ENCODE data around the gene C1orf105. TPM values are rescaled to one million over a fixed set of nuclear protein-coding genes. Genes with fewer than 3 reads are reported as not detected.

Gene C1orf105
- total RNA-seq, 2 donors from 2014 or later = not detected

GRCh38 chr1:172388490-172388889 is 32.0 kb upstream of the C1orf105 start:
- no peak overlapping the region for H3K27ac Mint-ChIP-seq
- H3K4me3 Mint-ChIP-seq = no peak overlapping the region
- H3K4me1 Mint-ChIP-seq (ENCODE audit: low read depth in 2 of 2) = peaks cover 4 to 15% of the 10 kb centered on the region in 2 donors
- ATAC-seq (no peak), DNase-seq (ENCODE audit: low spot score) (no peak)
- no peaks in the 10 kb centered on the region for H3K36me3 Mint-ChIP-seq
- peaks cover 0 to 2% of the 10 kb centered on the region in 2 donors for H3K27me3 Mint-ChIP-seq
- no peaks in the 10 kb centered on the region for H3K9me3 Mint-ChIP-seq

- Mint-ChIP-seq H3K27me3 (peaks cover 0 to 2% of the 10 kb centered on the region in 2 donors), H3K4me3 (no peak overlapping the region), H3K27ac (no peak overlapping the region), H3K4me1 (ENCODE audit: low read depth in 2 of 2) (peaks cover 16 to 32% of the 10 kb centered on the region in 2 donors), H3K9me3 (no peaks in the 10 kb centered on the region), H3K36me3 (no peaks in the 10 kb centered on the region)
- no peak for ATAC-seq
- DNase-seq (ENCODE audit: low spot score) = no peak
These were observed 30.2 kb upstream of the C1orf105 start for GRCh38 chr1:172390301-172390682.

GRCh38 chr1:172390683-172391551 is 29.6 kb upstream of the C1orf105 start:
- no peak overlapping the region for H3K4me3 Mint-ChIP-seq
- H3K36me3 Mint-ChIP-seq = no peaks in the 10 kb centered on the region

GRCh38 chr1:172391976-172392375 is 28.5 kb upstream of the C1orf105 start:
- no peak overlapping the region for H3K4me3 Mint-ChIP-seq
- DNase-seq (ENCODE audit: low spot score) = no peak
- no peaks in the 10 kb centered on the region for H3K9me3 Mint-ChIP-seq
- peaks cover 0 to 2% of the 10 kb centered on the region in 2 donors for H3K27me3 Mint-ChIP-seq
- no peaks in the 10 kb centered on the region for H3K36me3 Mint-ChIP-seq
- H3K27ac Mint-ChIP-seq = no peak overlapping the region
- ATAC-seq = no peak
- H3K4me1 Mint-ChIP-seq (ENCODE audit: low read depth in 2 of 2) = peaks cover 16 to 32% of the 10 kb centered on the region in 2 donors

More at GRCh38 chr1:172390683-172391551, 29.6 kb upstream of the C1orf105 start:
- ATAC-seq (no peak), DNase-seq (ENCODE audit: low spot score) (no peak)
- Mint-ChIP-seq H3K4me1 (ENCODE audit: low read depth in 2 of 2) (peaks cover 16 to 32% of the 10 kb centered on the region in 2 donors), H3K27me3 (peaks cover 0 to 2% of the 10 kb centered on the region in 2 donors), H3K9me3 (no peaks in the 10 kb centered on the region), H3K27ac (peak overlapping the region in 1 of 2 donors; percentile 16)

GRCh38 chr1:172393354-172393753 is 27.1 kb upstream of the C1orf105 start:
- Mint-ChIP-seq H3K9me3 (no peaks in the 10 kb centered on the region), H3K4me3 (no peak overlapping the region), H3K4me1 (ENCODE audit: low read depth in 2 of 2) (peaks cover 28 to 39% of the 10 kb centered on the region in 2 donors), H3K27me3 (peaks cover 0 to 2% of the 10 kb centered on the region in 2 donors), H3K36me3 (no peaks in the 10 kb centered on the region), H3K27ac (peak overlapping the region; percentile 19 to 69)
- no peak for ATAC-seq
- no peak for DNase-seq (ENCODE audit: low spot score)

GRCh38 chr1:172394141-172394751 is 26.2 kb upstream of the C1orf105 start:
- DNase-seq (ENCODE audit: low spot score) (peak; percentile 75), ATAC-seq (peak; percentile 95)
- H3K4me1 Mint-ChIP-seq (ENCODE audit: low read depth in 2 of 2) = peaks cover 37 to 48% of the 10 kb centered on the region in 2 donors
- H3K9me3 Mint-ChIP-seq = no peaks in the 10 kb centered on the region
- no peaks in the 10 kb centered on the region for H3K36me3 Mint-ChIP-seq
- H3K27ac Mint-ChIP-seq = peak overlapping the region; percentile 19 to 69
- H3K4me3 Mint-ChIP-seq = peak overlapping the region; percentile 62
- peaks cover 0 to 2% of the 10 kb centered on the region in 2 donors for H3K27me3 Mint-ChIP-seq

GRCh38 chr1:172394811-172395210 is 25.7 kb upstream of the C1orf105 start:
- H3K27me3 Mint-ChIP-seq = peaks cover 0 to 2% of the 10 kb centered on the region in 2 donors
- DNase-seq (ENCODE audit: low spot score) = no peak
- no peaks in the 10 kb centered on the region for H3K36me3 Mint-ChIP-seq
- H3K4me1 Mint-ChIP-seq (ENCODE audit: low read depth in 2 of 2) = peaks cover 37 to 52% of the 10 kb centered on the region in 2 donors
- H3K4me3 Mint-ChIP-seq = peak overlapping the region; percentile 62
- ATAC-seq = no peak
- peak overlapping the region; percentile 19 to 69 for H3K27ac Mint-ChIP-seq
- no peaks in the 10 kb centered on the region for H3K9me3 Mint-ChIP-seq

- Mint-ChIP-seq H3K27me3 (peaks cover 0 to 2% of the 10 kb centered on the region in 2 donors), H3K9me3 (no peaks in the 10 kb centered on the region), H3K4me3 (no peak overlapping the region), H3K27ac (peak overlapping the region in 1 of 2 donors; percentile 67), H3K36me3 (no peaks in the 10 kb centered on the region), H3K4me1 (ENCODE audit: low read depth in 2 of 2) (peaks cover 44 to 57% of the 10 kb centered on the region in 2 donors)
- DNase-seq (ENCODE audit: low spot score) (no peak), ATAC-seq (no peak)
These were observed 24.9 kb upstream of the C1orf105 start for GRCh38 chr1:172395576-172395975.

GRCh38 chr1:172397221-172397620 is 23.3 kb upstream of the C1orf105 start:
- Mint-ChIP-seq H3K4me1 (ENCODE audit: low read depth in 2 of 2) (peaks cover 47 to 54% of the 10 kb centered on the region in 2 donors), H3K4me3 (no peak overlapping the region), H3K27me3 (peaks cover 0 to 2% of the 10 kb centered on the region in 2 donors), H3K9me3 (no peaks in the 10 kb centered on the region), H3K36me3 (no peaks in the 10 kb centered on the region), H3K27ac (peak overlapping the region in 1 of 2 donors; percentile 53)
- peak; percentile 76 for ATAC-seq
- DNase-seq (ENCODE audit: low spot score) = no peak

- peak overlapping the region in 1 of 2 donors; percentile 53 for H3K27ac Mint-ChIP-seq
- peaks cover 0 to 2% of the 10 kb centered on the region in 2 donors for H3K27me3 Mint-ChIP-seq
- DNase-seq (ENCODE audit: low spot score) (no peak), ATAC-seq (no peak)
- no peaks in the 10 kb centered on the region for H3K36me3 Mint-ChIP-seq
- no peak overlapping the region for H3K4me3 Mint-ChIP-seq
- peaks cover 47 to 57% of the 10 kb centered on the region in 2 donors for H3K4me1 Mint-ChIP-seq (ENCODE audit: low read depth in 2 of 2)
- no peaks in the 10 kb centered on the region for H3K9me3 Mint-ChIP-seq
These were observed 22.9 kb upstream of the C1orf105 start for GRCh38 chr1:172397633-172398032.

GRCh38 chr1:172398193-172398592 is 22.3 kb upstream of the C1orf105 start:
- Mint-ChIP-seq H3K36me3 (no peaks in the 10 kb centered on the region), H3K27ac (peak overlapping the region; percentile 53 to 56), H3K9me3 (no peaks in the 10 kb centered on the region), H3K4me3 (peak overlapping the region; percentile 21), H3K4me1 (ENCODE audit: low read depth in 2 of 2) (peaks cover 52 to 61% of the 10 kb centered on the region in 2 donors), H3K27me3 (peaks cover 0 to 1% of the 10 kb centered on the region in 2 donors)
- no peak for DNase-seq (ENCODE audit: low spot score)
- ATAC-seq = no peak

- Mint-ChIP-seq H3K36me3 (no peaks in the 10 kb centered on the region), H3K4me3 (peak overlapping the region; percentile 43), H3K27ac (peak overlapping the region; percentile 53 to 56), H3K27me3 (no peaks in the 10 kb centered on the region), H3K4me1 (ENCODE audit: low read depth in 2 of 2) (peaks cover 51 to 58% of the 10 kb centered on the region in 2 donors), H3K9me3 (no peaks in the 10 kb centered on the region)
- peak; percentile 38 to 57 for ATAC-seq
- DNase-seq (ENCODE audit: low spot score) = no peak
These were observed 21.3 kb upstream of the C1orf105 start for GRCh38 chr1:172398970-172399755.

All from natural killer cell treated with Interleukin-12 subunit alpha and Interleukin-12 subunit beta and Interleukin-15 and Interleukin-18, amount 100 ng/mL, for 72 hours (primary cell).